ENCODE results near the gene PRLR.
A peak's percentile ranks its signal among the peaks of the same experiment; 100 is the strongest.
"Not testable (repeated sequence)": the region's sequence is repeated elsewhere in the genome, so short reads cannot be mapped to it uniquely, and the experiment has no call there.

PRLR gene

DNA sequence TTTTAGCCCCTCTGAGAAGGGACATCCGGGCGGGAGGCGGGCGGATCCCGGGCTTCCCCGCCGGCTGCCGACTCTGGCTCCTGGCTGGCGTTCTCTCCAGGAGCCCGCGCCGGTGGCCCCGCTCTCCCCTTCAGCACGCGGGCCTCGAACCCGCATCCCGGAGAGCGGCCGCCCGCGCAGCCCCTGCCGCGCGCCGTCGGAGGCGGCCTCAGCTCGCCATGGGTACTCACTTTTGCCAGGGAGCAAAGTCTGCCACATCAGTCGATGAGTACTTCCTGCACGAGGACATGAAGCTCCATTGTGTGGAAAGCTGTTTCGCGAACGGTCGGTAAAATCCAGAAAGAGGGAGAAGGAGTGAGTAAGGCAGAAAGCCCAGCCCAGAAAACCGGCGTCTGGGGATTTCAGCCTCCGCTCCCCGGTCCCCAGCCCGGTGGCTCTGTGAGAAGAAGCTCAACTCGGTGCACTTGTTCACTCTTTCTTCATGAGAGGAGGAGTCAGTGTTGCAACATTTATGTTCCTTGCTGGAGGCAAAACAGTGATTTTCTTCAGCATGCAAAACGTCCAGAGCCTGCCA lies at the start of gene PRLR:
TSS of gene PRLR (minus strand) at position 450 of the 574 bp plus-strand sequence. CDS start 140,867 bp downstream, outside the sequence.
- DNase-seq (ENCODE audit: low read depth, low spot score), result peak; percentile 41

DNA sequence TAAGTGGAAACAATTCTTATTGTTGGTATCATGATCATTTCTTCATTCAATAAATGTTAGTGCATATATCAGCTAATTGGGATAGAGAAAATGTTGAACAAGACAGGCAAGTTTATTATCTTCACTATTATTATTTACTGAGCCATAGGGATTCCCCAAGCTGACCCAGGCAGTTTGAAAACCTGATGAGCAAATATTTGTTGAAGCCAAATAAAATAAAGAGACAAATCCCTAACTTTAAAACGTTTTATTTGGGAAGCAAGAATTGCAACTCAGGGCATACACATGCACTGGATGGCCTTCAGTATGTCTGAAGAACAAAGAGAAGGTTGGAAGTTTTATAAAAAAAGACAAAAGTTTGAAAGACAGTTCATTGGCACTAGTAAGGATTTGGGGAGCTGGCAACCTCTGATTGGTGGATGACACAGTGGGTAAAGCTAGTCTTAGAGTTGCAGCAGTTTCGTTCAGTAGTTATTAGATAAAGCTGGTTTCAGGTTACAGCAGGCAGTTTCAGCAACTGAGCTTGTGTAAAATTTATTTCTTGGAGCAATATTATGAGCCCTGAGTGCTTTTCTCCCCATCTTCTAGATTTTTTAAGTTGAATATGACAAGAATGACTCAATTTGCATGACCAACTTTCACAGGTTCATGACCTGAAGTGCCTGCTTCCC lies 44.7 kb upstream of the PRLR start:
- no peak for DNase-seq (ENCODE audit: low read depth, low spot score)

DNA sequence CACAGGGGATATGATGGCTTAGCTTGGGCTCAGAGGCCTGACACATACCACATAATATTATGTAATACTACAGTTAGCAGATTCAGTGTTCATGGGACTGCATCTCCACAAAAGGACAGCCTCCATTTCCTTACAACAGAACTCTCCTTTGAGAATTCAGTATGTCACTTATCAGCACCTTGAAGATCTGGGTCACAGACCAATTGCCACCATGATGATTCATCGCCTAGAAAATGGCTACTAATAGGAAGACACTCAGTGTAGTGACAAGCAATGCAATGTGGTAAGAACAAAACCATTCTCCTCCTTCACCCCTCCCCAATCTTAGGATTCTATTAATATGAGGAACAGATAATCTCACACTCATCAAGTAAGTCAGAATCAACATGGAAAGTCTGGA lies 38.7 kb upstream of the PRLR start:
- no peak for DNase-seq (ENCODE audit: low read depth, low spot score)

DNA sequence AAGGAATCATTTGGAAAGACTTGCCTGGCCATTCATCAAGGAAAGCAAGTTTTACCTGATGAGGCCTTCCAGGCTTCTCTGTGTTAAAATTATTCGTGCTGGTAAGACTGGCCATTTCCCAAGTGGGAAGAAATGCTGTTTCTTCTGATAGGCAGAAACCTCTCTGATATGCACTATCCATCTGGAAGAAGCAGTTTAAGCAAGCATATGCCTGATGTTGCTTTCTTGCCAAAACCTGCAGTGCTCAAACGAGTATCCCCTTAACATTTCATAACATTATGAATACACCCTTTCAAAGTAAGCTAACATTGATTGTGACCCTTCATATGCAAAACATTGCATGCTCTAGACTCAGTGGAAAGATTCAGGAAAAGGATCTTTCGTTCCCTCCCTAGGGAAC lies 36.0 kb upstream of the PRLR start:
- no peak for DNase-seq (ENCODE audit: low read depth, low spot score)

DNA sequence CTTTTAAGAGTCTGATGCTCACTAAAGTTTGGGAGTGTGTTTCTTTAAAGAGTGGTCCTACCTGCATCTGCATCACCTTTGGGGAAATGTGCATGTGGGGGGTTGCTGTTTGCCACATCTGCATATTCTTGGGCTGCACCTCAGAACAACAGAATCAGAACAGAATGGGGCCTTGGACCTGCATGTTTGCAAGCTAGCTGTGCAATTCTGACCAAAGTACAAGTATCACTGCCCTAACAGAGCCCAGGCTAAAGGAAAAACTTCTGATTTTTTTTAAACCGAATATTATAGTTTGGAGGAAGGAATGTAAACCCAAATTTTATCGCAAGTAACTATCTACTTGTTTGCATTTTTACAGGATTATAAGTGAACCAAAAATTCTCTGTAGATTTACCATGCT lies 34.2 kb upstream of the PRLR start:
- DNase-seq (ENCODE audit: low read depth, low spot score), result no peak

DNA sequence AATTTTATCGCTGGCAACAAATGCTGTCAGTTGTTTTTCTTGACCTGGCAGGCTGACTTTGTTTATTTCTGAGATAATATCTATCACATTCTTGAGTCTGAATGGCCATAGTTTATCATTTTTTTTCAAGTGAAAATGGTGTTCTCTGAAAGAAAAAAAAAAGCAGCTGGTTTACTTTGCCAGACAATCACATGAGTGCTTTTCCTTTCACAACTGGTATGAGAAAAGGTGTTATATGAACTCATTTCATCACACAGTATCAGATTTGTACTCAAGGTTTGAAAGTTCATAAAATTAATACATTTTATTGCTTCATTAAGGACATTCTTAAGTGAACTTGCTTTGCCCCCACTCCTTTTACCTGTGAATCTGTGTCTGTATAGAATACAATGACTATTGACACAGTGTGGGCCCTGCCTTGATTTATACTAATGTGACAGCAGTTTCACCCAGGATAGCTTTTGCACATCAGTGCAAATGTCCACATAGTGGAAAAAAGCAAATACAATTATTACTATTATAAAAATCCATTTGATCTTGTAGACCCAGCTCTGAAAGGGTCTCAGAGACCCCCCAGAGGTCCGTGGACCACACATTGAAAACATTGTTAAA lies 33.1 kb upstream of the PRLR start:
- DNase-seq (ENCODE audit: low read depth, low spot score), result no peak

DNA sequence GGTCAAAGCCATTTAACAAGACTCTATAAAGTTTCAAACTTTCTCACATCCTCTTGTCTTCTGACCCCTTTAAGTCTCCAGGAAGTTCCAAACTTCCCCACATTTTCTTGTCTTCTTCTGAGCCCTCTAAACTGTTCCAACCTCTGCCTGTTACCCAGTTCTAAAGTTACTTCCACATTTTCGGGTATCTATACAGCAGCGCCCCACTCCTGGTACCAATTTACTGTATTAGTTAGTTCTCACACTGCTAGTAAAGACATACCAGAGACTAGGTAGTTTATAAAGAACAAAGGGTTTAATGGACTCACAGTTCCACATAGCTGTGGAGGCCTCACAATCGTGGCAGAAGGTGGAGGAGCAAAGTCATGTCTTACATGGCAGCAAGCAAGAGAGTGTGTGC lies 23.3 kb upstream of the PRLR start:
- DNase-seq (ENCODE audit: low read depth, low spot score), result no peak

DNA sequence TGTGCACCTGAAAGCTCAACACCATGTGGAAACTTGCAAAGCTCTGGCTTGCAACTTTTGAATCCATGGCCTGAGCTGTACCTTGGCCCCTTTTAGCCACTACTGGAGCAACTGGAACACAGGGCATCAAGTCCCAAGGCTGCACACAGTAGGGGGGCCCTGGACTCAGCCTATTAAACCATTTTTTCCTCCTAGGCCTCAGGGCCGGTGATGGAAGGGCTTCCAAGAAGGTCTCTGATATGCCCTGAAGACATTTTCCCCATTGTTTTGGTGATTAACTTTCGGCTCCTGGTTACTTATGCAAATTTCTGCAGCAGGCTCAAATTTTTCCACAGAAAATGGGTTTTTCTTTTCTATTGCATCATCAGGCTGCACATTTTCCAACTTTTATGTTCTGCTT lies 22.7 kb upstream of the PRLR start:
- no peak for DNase-seq (ENCODE audit: low read depth, low spot score)

DNA sequence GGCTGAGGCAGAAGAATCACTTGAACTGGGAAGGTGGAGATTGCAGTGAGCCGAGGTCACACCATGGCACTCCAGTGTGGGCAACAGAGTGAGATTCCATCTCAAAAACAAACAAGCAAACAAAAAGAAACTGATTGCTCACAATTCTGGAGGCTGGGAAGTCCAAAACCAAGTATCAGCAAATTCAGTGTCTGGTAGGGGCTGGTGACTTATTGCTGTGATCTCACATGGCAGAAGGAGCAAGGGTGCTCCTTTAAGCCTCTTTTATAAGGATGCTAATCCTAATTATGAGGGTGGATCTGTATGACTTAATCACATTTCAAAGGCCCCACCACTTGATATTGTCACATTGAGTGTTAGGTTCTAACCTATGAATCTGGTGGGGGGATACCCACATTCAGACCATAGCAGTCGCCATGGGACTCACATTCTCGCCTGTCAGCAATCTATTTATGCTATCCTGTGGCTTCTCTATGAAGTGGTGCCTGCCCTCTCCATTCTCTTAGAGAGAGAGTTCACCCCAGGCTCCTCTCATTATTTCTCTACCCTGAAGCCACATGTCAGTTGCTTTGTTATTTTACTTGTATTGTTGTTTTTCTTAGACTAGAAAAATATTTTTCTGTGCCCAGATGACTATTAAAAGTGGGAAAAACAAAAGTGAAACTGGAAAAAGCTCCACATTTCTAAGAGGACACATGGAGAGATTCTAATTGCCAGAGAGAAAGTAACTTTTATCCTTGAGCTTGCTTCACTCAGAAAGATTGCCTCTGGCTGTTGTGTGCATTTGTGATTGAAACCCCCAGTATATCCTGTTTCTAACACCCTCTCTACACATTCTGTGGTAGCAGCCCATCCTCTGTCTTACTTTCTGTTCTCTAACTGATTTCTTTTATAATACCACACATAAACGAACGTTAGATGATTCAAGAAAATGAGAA lies 18.8 kb upstream of the PRLR start:
- DNase-seq (ENCODE audit: low read depth, low spot score), result peak; percentile 36

DNA sequence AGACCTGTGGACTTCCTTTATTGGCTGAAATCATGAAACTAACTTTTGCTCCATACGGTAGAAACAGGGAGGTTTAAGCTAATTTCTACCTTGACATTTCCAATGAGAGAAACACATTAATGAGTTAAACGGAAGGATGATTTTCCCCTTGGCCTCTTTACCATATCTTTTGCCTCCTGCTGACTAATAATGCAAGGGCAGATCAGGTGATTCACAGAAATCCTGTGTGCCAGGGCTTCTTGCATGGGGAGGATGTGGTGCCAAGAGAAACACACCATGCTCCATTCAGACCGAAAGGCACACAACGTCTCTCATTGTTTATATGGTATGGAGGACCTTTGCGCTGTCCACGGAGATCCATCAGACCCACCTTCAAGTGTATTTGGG lies 17.4 kb upstream of the PRLR start:
- DNase-seq (ENCODE audit: low read depth, low spot score), result peak; percentile 67

DNA sequence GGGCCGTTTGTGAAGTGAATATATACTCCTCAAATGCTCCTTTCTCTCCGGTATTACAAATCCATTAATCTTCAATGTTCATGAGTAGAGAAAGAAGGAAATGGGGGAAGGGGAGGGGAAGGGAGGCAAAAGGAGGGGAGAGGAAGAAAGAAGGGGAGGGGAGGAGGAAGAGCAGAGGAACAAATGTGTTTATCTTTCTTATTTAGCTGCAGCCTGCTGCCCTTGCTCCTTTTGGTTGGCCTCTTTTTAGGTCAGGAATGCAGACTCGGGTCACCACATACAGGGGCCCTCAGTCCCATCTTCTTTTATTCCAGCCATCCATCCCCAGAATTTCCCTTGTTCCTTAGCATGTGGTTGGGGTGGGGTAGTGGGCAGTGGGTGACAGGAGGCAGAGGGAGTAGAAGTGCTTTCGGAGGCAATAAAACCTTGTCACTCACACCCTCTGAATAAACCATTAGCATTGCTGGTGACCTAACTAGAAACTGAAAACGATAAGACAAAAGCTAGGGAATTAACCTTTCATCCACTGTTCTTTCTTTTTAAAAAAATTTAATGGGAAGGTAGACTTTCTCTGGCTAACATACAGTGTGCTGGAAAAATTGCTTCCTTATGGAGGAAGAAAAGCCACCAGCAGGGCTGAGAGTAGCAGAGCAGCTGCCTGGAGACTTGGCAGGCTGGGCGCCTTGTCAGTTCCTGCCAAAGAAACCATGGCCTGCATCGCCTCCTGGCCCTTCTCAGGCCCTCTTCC lies 16.8 kb upstream of the PRLR start:
- peak; percentile 75 for DNase-seq (ENCODE audit: low read depth, low spot score)

DNA sequence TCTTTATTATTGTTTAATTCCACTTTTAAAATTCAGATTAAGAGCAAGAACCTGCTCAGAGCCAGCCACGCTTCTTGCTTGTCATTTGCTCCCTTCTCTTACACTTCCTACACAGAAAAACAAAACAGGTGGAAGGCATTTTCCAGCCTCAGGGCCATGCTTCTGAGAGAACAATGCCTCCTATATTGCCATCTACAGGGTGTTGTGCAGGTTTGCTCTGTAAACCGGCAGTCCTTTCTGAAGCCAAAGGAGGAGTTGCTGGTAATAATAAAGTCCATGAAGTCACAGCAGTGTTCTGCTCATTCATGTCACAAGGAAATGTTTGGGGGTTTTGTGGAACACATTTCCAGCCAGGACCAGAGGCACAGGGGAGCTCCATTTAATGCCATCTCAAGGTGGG lies 16.1 kb upstream of the PRLR start:
- DNase-seq (ENCODE audit: low read depth, low spot score), result no peak

DNA sequence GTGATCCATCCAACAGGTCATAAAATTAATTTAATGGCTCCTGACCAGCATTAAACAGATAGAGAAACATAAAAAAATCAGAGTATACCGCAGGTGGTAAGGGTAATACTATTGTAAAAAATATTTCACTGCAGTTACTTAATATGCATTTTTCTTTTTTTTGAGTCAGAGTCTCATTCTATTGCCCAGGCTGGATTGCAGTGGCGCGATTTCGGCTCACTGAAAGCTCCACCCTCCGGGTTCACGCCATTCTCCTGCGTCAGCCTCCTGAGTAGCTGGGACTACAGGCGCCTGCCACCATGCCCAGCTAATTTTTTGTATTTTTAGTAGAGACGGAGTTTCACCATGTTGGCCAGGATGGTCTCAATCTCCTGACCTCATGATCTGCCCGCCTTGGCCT lies 15.1 kb upstream of the PRLR start:
- not testable (repeated sequence) for DNase-seq (ENCODE audit: low read depth, low spot score)

DNA sequence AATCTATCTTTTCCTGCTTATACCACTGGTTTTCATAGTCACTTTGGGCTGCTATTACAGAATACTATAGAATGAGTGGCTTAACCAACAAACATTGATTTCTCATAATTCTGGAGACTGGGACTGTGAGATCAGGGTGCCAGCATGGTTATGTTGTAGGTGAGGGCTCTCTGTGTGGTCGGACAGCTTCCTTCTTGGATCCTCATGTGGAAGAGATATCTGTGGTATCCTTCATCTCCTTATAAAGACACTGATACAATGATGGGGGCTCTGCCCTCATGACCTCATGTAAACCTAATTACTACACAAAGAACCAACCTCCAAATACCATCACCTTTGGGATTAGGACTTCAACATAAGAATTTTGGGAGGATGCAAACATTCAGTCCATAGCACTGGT lies 13.9 kb upstream of the PRLR start:
- DNase-seq (ENCODE audit: low read depth, low spot score), result no peak

DNA sequence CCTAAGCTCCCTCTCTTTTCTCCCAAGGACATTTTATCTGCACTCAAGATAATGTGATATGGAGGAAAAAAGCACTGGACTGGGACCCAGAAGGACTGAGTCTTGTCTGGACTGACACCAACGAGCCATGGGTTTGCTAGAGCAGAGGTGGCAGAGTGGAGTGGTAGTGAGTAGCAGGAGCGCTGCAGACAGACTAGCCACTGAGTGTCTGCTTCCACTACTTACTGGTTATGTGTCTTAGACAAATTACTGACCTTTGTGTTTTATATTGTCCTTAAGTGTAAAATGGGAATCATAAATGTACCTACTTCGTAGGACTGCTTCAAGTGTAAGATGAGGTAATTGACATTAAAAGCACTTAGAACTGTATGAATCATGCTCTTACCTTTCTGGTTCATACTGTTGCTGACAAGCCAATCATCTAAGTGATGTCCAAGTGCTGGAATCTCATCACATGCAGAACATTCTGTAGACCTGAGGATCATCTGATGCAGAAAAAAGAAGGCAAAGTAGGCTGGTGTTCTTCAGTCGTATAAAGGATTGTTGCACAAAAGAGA lies 12.5 kb upstream of the PRLR start:
- no peak for DNase-seq (ENCODE audit: low read depth, low spot score)

DNA sequence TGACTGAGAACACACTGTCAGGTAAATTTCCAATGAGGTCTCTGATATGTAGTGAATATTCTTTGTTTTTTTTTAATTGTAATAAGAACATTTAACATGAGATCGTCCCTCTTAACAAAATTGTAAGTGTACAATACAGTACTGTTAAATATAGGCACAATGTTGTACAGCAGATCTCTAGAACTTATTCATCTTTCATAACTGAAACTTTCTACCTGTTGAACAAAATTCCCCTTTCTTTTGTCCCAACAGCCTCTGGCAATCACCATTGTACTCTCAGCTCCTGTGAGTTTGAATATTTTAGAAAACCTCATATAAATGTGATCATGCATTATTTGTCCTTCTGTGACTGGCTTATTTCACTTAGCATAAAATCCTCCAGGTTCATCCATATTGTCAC lies 10.6 kb upstream of the PRLR start:
- DNase-seq (ENCODE audit: low read depth, low spot score), result no peak

DNA sequence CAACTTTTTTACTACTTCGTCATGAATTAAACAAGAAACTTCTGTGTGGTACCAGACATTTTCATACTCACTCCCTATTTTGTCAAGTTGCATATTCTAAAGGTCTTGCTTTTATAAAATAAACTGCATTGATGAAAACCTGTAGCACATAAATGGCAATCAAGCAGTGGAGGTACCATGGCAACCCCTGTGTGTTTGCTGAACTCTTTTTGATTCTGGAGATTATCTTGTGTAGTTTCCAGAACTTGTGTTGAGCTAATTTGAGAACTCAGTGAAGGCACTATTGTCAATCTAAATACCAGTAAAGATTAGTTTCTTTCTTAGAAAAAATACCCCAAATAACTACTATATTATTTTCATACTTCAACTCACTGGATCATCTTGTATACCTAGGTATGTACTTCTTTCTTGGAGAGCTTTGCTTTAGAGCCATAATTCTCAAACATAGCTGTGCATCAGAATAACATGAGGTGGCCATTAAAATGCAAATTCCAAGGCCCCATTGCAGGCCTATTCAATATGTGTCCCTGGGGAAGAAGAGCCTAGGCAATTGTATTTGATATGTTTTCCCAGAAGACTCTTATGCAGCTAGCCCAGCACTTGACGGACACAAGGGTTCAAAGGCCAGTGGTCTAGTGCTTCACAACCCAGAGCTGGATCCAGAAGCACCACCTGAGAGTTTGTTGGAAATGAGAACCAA lies 9.8 kb upstream of the PRLR start:
- DNase-seq (ENCODE audit: low read depth, low spot score), result no peak

DNA sequence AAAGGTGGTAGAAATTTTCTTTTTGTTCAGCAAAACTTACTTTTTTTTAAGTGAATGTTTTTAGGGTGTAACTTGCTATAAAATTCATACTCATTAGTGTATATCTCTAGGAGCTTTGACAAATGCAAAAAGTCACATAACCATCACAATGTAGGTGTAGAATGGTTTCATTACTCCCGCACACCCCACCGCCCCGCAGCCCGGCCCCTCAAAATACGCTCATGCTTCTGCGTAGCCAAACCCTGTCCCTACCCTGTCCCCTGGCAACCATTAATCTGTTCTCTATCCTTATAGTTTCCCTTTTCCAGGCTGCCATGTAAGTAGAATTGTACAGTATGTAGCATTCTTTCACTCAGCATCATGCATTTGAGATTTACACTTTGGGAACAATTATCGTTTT lies 9.2 kb upstream of the PRLR start:
- DNase-seq (ENCODE audit: low read depth, low spot score), result no peak

DNA sequence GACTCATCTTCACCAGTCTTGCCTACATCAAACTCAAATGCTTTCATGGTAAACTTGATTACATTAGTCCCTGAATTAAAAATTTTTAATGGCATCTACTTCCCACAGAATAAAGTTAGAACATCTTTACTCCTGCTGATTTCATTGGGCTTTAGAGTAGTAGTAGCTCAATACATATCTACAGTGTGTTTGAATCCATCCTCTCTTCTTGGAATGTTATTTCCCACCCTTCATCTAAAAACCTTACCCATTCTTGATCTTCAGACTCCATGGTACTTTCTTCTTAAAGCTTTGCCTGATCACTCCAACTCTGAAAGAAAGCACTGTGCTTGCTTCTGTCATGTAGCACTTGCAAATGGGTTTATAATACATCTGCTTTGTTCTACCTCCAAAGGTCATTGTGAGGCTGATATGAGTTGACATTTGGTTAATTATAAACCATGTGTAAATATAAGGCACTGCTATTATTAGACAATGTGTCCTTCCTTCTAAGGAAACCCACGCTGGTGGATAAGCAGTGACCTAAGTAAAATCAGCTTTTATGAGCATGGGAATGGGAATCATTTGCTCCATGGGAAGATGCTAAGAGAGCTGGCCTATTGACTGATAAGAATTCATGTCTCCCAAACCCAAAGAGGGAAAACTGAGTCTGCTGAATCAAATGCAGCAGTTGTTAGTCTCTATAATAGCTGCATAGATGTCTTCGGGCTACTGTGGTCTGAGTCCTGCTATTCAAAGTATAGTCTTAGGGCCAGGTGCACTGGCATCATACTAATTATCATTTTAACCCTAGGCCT lies 7.5 kb upstream of the PRLR start:
- no peak for DNase-seq (ENCODE audit: low read depth, low spot score)

DNA sequence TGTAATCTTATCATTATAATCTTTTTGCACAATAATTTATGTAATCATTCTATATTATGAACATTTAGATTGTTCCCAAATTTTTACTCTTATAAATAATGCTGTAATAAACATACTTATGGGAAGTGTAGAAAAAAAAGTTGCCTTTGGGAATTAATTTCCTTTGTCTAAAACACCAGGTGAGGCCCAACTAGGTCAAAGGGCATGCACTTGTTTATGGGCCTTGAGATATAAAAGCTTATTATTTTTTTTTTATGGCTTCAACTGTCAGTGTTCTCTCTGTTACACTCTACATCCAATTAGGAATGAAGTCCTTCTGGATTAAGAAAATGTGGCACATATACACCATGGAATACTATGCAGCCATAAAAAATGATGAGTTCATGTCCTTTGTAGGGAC lies 6.5 kb upstream of the PRLR start:
- no peak for DNase-seq (ENCODE audit: low read depth, low spot score)
